Astrocyte of the cerebellum (primary cell): ENCODE results near the gene TAF10.

Experiments
- DNase-seq: peaks from one replicate; pipeline ENCODE4 v3.0.0-alpha.2; 2011; ENCODE audit warnings: low read depth
- H3K4me3 ChIP-seq: 2 replicates; pipeline ENCODE4 v1.5.1; 2011; ENCODE audit warnings: mild to moderate bottlenecking, low read depth, low read length, moderate library complexity
- CTCF ChIP-seq: IDR thresholded peaks from 2 replicates; pipeline ENCODE4 v1.5.1; 2012; ENCODE audit warnings: low read length, low read depth, moderate library complexity, mild to moderate bottlenecking; ENCODE audit errors: missing control alignments
- in situ Hi-C: cut with HindIII; loops from 2 replicates; pipeline ENCODE4 v1.10.0; 2017; ENCODE audit warnings: low sequenced_read_pairs

TAF10 gene

GRCh38 chr11:6631361-6631890 lies 19.4 kb upstream of the TAF10 start:
- DNase-seq = no peak
- TF ChIP-seq CTCF = no peak
- in situ Hi-C loops = no loop called here
- H3K4me3 ChIP-seq = no peak overlapping the region

GRCh38 chr11:6630632-6631291 lies 18.7 kb upstream of the TAF10 start:
- in situ Hi-C loops = no loop called here
- TF ChIP-seq CTCF = no peak
- DNase-seq = no peak
- no peak overlapping the region for H3K4me3 ChIP-seq

- no peak for TF ChIP-seq CTCF
- no peak for DNase-seq
- in situ Hi-C loops = no loop called here
- no peak overlapping the region for H3K4me3 ChIP-seq
Measured at GRCh38 chr11:6629892-6630631, 18.0 kb upstream of the TAF10 start.

GRCh38 chr11:6629573-6629891 lies 17.5 kb upstream of the TAF10 start:
- H3K4me3 ChIP-seq = no peak overlapping the region
- no peak for TF ChIP-seq CTCF
- no peak for DNase-seq
- in situ Hi-C loops = no loop called here

GRCh38 chr11:6628526-6628925 lies 16.5 kb upstream of the TAF10 start:
- in situ Hi-C loops = no loop called here
- no peak for DNase-seq
- no peak for TF ChIP-seq CTCF
- H3K4me3 ChIP-seq = no peak overlapping the region

- TF ChIP-seq CTCF = no peak
- in situ Hi-C loops = no loop called here
- DNase-seq = no peak
- H3K4me3 ChIP-seq = no peak overlapping the region
Measured at GRCh38 chr11:6627762-6628241, 15.8 kb upstream of the TAF10 start.
